ENCODE data around the gene ALKBH8.
"Not testable (repeated sequence)": the region's sequence is repeated elsewhere in the genome, so short reads cannot be mapped to it uniquely, and the experiment has no call there.

Gene ALKBH8, protein sequence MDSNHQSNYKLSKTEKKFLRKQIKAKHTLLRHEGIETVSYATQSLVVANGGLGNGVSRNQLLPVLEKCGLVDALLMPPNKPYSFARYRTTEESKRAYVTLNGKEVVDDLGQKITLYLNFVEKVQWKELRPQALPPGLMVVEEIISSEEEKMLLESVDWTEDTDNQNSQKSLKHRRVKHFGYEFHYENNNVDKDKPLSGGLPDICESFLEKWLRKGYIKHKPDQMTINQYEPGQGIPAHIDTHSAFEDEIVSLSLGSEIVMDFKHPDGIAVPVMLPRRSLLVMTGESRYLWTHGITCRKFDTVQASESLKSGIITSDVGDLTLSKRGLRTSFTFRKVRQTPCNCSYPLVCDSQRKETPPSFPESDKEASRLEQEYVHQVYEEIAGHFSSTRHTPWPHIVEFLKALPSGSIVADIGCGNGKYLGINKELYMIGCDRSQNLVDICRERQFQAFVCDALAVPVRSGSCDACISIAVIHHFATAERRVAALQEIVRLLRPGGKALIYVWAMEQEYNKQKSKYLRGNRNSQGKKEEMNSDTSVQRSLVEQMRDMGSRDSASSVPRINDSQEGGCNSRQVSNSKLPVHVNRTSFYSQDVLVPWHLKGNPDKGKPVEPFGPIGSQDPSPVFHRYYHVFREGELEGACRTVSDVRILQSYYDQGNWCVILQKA

DNA sequence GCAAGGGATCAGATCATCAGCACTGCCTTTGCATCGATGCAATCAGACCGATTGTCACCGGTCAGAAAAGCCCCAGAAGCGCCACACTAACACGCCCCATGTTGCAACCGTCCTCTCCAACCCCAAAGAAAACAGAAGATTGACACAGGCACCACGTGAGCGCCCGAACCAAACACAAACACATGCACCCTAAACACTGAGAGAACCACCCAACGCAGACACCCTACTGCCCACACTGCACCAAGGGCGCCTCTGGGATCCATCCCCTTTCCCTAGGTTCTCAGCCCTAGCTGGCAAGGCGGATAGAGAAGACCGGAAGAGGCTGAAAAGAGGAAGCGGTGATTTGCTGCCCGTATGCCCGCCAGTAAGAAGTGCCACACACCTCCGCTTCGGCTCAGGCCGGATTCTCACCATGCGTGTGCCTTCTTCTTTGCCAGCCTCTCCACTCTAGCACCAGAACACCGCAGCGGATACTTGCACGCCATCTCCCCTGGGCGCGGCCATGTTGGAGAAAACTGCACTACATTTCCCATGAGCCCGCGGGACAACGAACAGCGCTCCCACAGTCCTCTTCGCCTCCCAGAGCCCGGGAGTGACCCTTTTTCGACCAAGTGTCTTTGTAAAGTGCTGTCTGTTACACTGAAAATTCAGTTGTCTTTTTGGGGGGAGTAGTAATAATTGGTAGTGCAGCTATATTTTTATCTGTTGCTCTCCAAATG, at the start of gene ALKBH8:
ALKBH8 (minus strand) TSS at position 517 of the 719 bp plus-strand sequence. CDS start 4,842 bp downstream, outside the sequence.
- peak; percentile 85 for DNase-seq

GRCh38 chr11:107612445-107612844, 46.9 kb upstream of the ALKBH8 start:
- DNase-seq: no peak

DNA sequence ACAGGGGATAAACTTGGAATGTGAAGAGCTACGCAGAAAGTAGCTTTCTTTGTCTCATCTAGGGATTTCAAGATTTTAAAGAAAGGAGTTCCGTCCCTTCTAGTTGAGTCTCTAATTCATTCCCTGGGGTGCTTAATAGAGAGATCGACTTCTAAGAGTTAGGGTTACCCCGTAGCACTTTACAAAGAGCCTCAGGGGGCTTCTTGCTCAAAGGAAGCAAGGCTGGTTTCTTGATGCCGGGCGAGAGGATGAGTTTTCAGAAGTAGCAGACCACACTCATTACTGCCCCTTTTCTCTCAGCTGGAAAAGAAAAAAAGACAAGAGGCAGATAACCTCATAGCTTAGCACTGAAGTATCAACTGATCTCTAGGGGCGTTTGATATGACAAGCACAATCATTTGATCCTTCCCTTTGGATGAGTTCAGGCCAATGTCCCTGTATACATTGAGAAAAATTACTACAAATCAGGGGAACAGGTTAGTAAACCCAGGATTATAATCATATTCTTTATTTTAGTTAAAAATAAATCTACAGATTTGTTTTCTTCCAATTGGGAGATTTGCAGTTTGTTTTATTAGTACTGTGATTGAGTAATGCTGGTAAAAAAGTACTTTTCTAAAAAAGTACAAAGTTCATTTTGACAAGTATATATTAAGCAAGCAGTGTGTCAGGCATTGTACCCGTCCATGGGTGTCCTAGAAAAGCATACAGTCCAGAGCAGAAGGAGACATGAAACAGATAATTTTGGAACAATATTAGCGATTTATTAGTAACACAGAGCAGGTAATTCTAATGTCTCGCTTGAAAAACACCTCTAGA, 44.1 kb upstream of the ALKBH8 start:
- no peak for DNase-seq

GRCh38 chr11:107608809-107609208, 43.3 kb upstream of the ALKBH8 start:
- no peak for DNase-seq

GRCh38 chr11:107606141-107606540, 40.6 kb upstream of the ALKBH8 start:
- no peak for DNase-seq

DNA sequence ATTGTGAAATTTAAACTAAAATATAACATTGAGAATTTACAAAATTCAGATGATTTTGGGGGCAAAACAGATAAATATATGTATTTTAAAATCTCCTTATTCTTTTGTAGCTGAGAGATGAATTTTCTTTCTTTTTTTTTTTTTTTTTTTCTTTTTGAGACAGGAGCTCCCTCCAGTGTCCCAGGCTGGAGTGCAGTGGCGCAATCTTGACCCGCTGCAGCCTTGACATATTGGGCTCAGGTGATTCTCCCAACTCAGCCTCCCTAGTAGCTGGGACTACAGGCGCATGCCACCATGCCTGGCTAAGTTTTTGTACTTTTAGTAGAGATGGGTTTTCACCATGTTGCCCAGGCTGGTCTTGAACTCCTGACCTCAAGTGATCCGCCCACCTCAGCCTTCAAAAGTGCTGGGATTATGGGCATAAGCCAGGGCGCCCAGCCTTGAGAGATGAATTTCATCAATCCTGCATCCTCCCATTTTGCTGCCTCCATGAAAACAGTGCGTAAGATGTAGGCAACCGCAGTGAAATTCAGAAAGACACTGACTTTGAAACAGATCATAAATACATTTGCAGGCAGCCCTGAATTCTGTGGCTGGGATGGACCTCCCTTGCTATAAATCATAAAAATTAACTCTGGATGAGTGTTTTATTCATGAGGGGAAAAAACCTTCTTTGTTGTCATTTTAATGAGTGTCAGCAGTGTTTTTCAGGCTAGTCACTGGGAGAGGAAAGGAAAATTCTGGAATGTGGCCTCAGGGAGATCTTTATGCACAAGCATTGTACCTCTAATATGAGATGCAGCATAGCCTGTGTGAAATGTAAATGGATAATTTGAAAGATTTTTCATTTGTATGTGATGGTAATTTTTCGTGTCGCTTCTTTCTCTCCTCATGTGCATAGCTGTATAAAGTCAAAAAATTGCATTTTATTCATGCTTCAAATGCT, 39.8 kb upstream of the ALKBH8 start:
- DNase-seq: no peak

- DNase-seq: no peak
Observed at GRCh38 chr11:107598225-107599139, 32.9 kb upstream of the ALKBH8 start.

DNA sequence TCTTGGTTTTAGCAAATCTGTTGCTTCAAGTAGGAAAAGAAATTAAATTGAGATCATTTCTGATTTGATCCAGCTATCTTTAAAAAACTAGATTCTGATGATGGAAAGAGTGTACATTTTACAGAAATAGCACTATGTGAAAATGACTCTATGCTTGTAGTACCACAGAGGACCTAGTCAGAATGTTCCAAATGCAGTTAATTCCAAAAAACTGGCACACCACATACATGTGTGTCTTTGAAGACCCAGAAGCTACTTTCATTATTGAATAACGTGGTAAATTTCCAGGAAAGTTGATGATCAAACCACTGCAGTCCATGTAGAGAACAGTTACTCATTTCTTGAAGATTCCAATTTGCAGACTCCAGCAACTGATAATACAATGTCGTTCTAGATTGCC, 29.2 kb upstream of the ALKBH8 start:
- DNase-seq: no peak

DNA sequence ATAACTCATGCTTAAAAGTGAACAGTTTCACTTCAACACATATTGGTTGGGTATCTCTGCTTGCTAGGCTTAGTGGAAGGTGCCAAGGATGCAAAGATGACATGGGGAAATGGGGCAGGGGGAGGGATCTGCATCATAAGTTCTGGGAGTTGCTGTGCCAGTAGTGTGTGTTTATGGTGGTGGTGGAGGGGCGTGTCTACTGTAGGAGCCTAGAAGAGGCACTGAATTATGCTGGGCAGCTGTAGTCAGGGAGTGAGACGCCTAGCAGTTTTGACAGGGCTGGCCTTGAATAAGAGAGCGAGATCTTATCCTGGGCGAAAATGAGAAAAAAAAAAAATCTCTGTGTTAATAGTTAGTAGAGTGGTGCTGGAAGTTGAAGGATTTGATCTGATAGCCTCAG, 28.4 kb upstream of the ALKBH8 start:
- no peak for DNase-seq

DNA sequence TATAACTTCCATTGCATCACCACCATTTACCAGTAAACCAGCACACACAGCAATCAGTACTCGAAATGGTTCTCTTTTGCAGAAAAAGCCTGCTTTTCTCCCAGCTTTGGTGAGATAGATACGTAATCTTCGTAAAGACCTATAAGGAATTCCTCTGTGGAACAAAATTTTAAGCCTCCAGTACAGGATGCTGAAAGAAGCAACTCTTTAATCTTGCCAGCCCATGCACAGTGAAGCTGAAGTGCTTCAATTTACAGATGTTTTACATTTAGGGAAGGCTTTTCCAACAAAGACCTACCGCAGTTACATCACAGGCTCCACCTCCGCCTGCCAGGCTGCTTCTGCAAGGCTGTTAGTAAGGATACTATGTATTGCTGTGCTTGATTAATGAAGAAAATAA, 27.3 kb upstream of the ALKBH8 start:
- DNase-seq: no peak

DNA sequence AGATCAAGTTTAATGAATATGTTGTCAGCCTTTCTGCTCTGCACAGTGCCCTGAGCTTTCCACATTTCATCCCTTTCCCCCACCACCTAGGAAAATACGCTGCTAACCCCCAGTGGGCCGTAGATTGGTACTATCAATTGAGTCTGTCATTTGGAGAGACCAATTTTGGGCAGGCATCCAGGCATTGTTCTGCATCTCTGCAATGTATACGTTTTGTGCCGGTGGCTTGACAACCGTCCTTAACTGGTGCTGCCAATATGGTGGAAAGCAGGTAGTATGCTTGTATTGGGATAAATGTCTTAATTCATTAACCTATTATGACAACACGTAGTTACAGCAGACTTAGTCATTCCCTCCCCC, 26.7 kb upstream of the ALKBH8 start:
- DNase-seq: no peak

- DNase-seq: no peak
Observed at GRCh38 chr11:107591378-107592230, 26.1 kb upstream of the ALKBH8 start.

- DNase-seq: peak; percentile 72
Observed at GRCh38 chr11:107590460-107591377, 25.2 kb upstream of the ALKBH8 start, which contains the start of gene ELMOD1. Gene ELMOD1, plus strand, starts transcription at chr11:107591147. Its CDS starts 27,043 bp downstream, at chr11:107618190.

DNA sequence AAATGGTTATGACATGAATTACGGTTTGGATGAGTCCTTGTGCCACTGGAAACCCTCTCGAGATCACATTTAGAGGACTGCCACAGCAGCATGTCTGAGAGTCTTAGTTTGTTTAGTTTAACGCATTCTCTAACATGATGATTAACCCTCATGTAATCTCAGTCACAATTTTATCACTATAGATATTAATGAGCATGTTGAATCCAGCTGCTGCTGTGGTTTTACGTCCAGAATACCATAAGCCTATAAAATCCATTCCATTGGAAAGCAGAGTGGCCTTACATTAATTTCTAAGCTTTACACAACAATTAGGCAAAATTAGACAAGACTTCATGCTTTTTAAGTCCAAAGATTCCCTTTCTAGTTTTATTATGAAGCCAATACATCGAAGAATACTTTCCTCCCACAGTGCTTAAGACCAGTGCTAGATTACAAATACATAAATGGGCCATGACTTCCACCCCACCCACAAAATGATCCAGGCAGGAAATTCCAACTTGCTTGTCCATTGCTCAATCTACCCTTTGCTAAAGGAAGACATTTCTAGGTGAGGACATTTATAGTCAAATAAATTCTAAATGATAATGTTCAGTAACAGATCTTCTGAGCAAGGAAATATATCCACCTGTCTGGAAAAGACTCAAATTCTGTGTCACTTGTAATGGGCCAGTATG, 21.9 kb upstream of the ALKBH8 start:
- DNase-seq: no peak

- DNase-seq: no peak
Observed at GRCh38 chr11:107583629-107584195, 18.2 kb upstream of the ALKBH8 start.

- no peak for DNase-seq
Observed at GRCh38 chr11:107581147-107581546, 15.6 kb upstream of the ALKBH8 start.

- not testable (repeated sequence) for DNase-seq
Observed at GRCh38 chr11:107579169-107579568, 13.6 kb upstream of the ALKBH8 start.
